Measurements from ENCODE around the gene HES5.

DNA sequence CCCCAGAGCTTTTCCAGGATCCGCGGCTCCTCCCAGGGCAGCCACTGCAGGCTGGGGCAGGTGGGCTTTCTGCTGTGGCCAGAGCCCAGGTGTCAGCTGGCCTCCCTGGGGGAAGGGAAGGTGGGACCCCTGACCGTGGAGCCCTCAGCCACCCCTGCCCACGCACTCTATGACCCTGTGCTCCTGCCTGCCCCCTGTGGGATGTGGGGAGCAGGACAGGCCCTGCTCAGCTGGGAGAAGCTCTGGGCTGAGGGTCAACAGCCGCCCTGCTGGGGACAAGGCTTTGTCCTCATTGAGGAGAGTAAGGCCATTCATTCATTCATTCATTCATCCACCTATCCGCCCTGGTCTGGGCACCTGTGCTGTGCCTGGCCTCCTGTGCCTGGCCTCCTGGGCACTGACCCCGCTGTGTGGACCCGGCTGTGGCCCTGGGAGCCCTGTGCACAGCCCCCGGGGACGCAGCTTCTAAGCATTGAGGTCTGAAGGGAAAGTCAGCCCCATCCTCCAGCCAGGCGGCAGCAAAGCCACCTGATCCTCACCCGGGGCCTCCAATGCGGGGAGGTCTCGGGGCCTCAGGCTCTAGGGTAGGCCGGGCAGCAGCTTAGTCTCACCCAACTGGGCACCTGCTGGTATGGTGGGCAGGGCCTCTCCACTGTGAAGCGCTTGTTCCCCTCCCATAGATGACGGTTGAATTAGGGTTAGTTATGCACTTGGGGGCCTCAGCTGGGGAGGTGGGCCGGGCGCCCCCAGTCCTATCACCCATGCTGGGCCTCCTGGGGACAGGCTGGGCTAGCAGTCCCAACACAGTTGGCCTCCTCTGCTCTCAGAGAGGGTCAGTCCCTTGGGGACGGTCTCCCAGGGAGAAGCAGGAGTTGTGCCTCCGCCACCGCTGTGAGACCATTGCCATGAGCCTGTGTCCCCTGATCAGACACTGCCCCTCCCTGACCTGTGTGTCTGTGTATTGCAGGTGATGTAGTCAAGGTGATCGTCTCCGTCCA lies 32.1 kb upstream of the HES5 start:
- peak in 1 of 6 experiments; percentile 27 for TF ChIP-seq CTCF (IDR thresholded peaks at IDR 0.05)
- no peak for TF ChIP-seq POLR2A (IDR thresholded peaks at IDR 0.05)
